A549 (cell line): ENCODE measurements around the gene OLAH. TPM values are rescaled to one million over a fixed set of nuclear protein-coding genes. Genes with fewer than 3 reads are reported as not detected.

Experiments
- ATAC-seq, 2 experiments: fragments of 200-7000 bp in 1 of 2; fragments of >200 bp in 1 of 2; cut with Nextera tagmentation in 1 of 2; cut with Tn5 transposase in 1 of 2; 3 replicates each; pipeline versions ENCODE4 v1.8.0 to v1.9.1; 2018 to 2020; ENCODE audit warnings: mild to moderate bottlenecking in 1 of 2, moderate library complexity in 1 of 2
- CTCF ChIA-PET: fragments of 300-600 bp; sonication (Branson Sonifier 250); formaldehyde crosslinking; extraction: SDS; loops from one replicate; lab custom pipeline; 2021; ENCODE audit warnings: antibody characterized with exemption, inconsistent platforms; lab: Yijun Ruan, JAX
- POLR2A ChIA-PET: fragments of 350-600 bp; formaldehyde crosslinking; extraction: SDS; loops from one replicate; lab custom pipeline; 2021; ENCODE audit warnings: antibody characterized with exemption, inconsistent platforms; lab: Yijun Ruan, JAX
- DNase-seq, 2 experiments: peaks; one replicate each; pipeline versions ENCODE4 v3.0.0 to v3.0.0-alpha.2; 2011 to 2016; ENCODE audit warnings: low read depth in 1 of 2, low spot score in 1 of 2
- FAIRE-seq: peaks from 2 replicates; lab custom pipeline; 2011; peaks lifted over from hg19 to GRCh38; lab: Jason Lieb, UNC
- H3K27ac ChIP-seq, 2 experiments: fragments of >200 bp; sonication (Bioruptor Twin); formaldehyde crosslinking; 3 replicates each; pipeline ENCODE4 v1.5.1; 2016 to 2017
- H3K4me1 ChIP-seq: fragments of >200 bp; sonication (Bioruptor Twin); formaldehyde crosslinking; 3 replicates; pipeline ENCODE4 v1.6.1; 2016
- H3K4me2 ChIP-seq: fragments of >200 bp; sonication (Bioruptor Twin); formaldehyde crosslinking; 3 replicates; pipeline ENCODE4 v1.6.1; 2016
- H3K4me3 ChIP-seq: fragments of >200 bp; sonication (Bioruptor Twin); formaldehyde crosslinking; 3 replicates; pipeline ENCODE4 v1.5.1; 2016
- H3K9me3 ChIP-seq: fragments of >200 bp; sonication (Bioruptor Twin); formaldehyde crosslinking; 3 replicates; pipeline ENCODE4 v1.6.1; 2016
- CBX2 ChIP-seq: fragments of 200-600 bp; sonication (generic); IDR thresholded peaks from 2 replicates; pipeline ENCODE4 v1.6.1; 2016; ENCODE audit warnings: low read depth, mild to moderate bottlenecking, borderline replicate concordance
- CBX8 ChIP-seq: fragments of 200-600 bp; sonication (generic); IDR thresholded peaks from 2 replicates; pipeline ENCODE4 v1.6.1; 2016
- CEBPB ChIP-seq, 2 experiments: fragments of >200 bp in 1 of 2; sonication (Bioruptor Twin) in 1 of 2; formaldehyde crosslinking in 1 of 2; IDR thresholded peaks; 2 replicates each; pipeline ENCODE4 v1.6.1; 2012 to 2016
- FOSL2 ChIP-seq, 2 experiments: fragments of 450-650 bp in 1 of 2; fragments of >200 bp in 1 of 2; sonication (Bioruptor Twin) in 1 of 2; formaldehyde crosslinking; IDR thresholded peaks; 2 replicates each; pipeline versions ENCODE4 v1.5.0 to v1.6.1; 2016 to 2020; ENCODE audit warnings: mild to moderate bottlenecking in 1 of 2, moderate library complexity in 1 of 2
- HDAC2 ChIP-seq: fragments of 200-600 bp; sonication (generic); IDR thresholded peaks from 2 replicates; pipeline ENCODE4 v1.6.1; 2016
- HES2 ChIP-seq: fragments of >200 bp; sonication (Bioruptor Twin); formaldehyde crosslinking; IDR thresholded peaks from 2 replicates; pipeline ENCODE4 v1.6.1; 2016
- HOXB13 ChIP-seq: fragments of 250-450 bp; sonication (Bioruptor Pico); IDR thresholded peaks from 2 replicates; pipeline ENCODE4 v1.5.0; 2020; ENCODE audit warnings: low read depth, mild to moderate bottlenecking, moderate library complexity
- HOXB5 ChIP-seq: fragments of 250-450 bp; sonication (Bioruptor Pico); IDR thresholded peaks from 2 replicates; pipeline ENCODE4 v1.5.0; 2020; ENCODE audit warnings: mild to moderate bottlenecking, moderate library complexity
- MAX ChIP-seq: IDR thresholded peaks from 2 replicates; pipeline ENCODE4 v1.6.1; 2012
- POLR2A ChIP-seq: IDR thresholded peaks from 2 replicates; pipeline ENCODE4 v1.6.1; 2012; ENCODE audit warnings: mild to moderate bottlenecking, low read length
- RAD21 ChIP-seq, 2 experiments: fragments of >200 bp in 1 of 2; sonication (Bioruptor Twin) in 1 of 2; formaldehyde crosslinking in 1 of 2; IDR thresholded peaks in 1 of 2; conservative IDR thresholded peaks in 1 of 2; 2 replicates in 1 of 2; 3 replicates in 1 of 2; pipeline ENCODE4 v1.6.1; 2012 to 2018; ENCODE audit warnings: inconsistent platforms in 1 of 2
- REST ChIP-seq: fragments of 200-600 bp; sonication (generic); IDR thresholded peaks from 2 replicates; pipeline ENCODE4 v1.6.1; 2016; ENCODE audit warnings: antibody characterized with exemption, mild to moderate bottlenecking, moderate library complexity
- SMC3 ChIP-seq: fragments of >200 bp; sonication (Bioruptor Twin); formaldehyde crosslinking; IDR thresholded peaks from 3 replicates; pipeline ENCODE4 v1.6.1; 2018; ENCODE audit warnings: inconsistent platforms
- TP53 ChIP-seq: fragments of 250-450 bp; sonication (Bioruptor Pico); IDR thresholded peaks from 2 replicates; pipeline ENCODE4 v1.5.0; 2021; ENCODE audit warnings: mild to moderate bottlenecking, moderate library complexity
- ZFP36 ChIP-seq: fragments of 450-650 bp; IDR thresholded peaks from 2 replicates; pipeline ENCODE4 v1.6.1; 2014; ENCODE audit warnings: borderline replicate concordance; ENCODE audit not compliant: partially characterized antibody
- ZNF302 ChIP-seq: fragments of 250-450 bp; sonication (Bioruptor Pico); IDR thresholded peaks from 2 replicates; pipeline ENCODE4 v1.9.0; 2021; ENCODE audit warnings: inconsistent platforms, mild to moderate bottlenecking, moderate library complexity
- ZSCAN20 ChIP-seq: fragments of 250-450 bp; sonication (Bioruptor Pico); IDR thresholded peaks from 2 replicates; pipeline ENCODE4 v1.8.0; 2022; ENCODE audit warnings: mild to moderate bottlenecking, moderate library complexity
- WGBS: methylation state at CpG from one replicate; pipeline ENCODE4 v1.1.6; 2017; ENCODE audit errors: missing lambda C conversion rate; 5-methylcytosine and 5-hydroxymethylcytosine counted together
- polyA plus RNA-seq, 4 experiments: library from polyadenylated mRNA; depleted of rRNA in 3 of 4; stranded (reverse); fragments of >200 nt; fragmentation: RNase III in 1 of 4; extraction: RNeasy Plus Mini Kit Qiagen cat#74134 plus additional on column Dnase treatment in 1 of 4; gene quantifications; 2 replicates in 3 of 4; 3 replicates in 1 of 4; pipeline ENCODE4 v1.2.3, GENCODE V29; 2011 to 2017
- TF ChIP-seq, protein P1 (sequence below): fragments of >200 bp; sonication (Bioruptor Twin); formaldehyde crosslinking; IDR thresholded peaks from 3 replicates; pipeline ENCODE4 v1.6.1; 2016
- TF ChIP-seq, protein P2 (sequence below): IDR thresholded peaks from 2 replicates; pipeline ENCODE4 v1.6.1; 2012; ENCODE audit warnings: low read depth, borderline replicate concordance
- TF ChIP-seq, protein P3 (sequence below): fragments of 150-350 bp; IDR thresholded peaks from 2 replicates; pipeline ENCODE4 v1.6.1; 2014; ENCODE audit warnings: low read depth, mild to moderate bottlenecking, low read length
- TF ChIP-seq, protein P4 (sequence below): fragments of 250-450 bp; sonication (Bioruptor Pico); IDR thresholded peaks from 2 replicates; pipeline ENCODE4 v1.5.0; 2020; ENCODE audit warnings: low read depth, mild to moderate bottlenecking, moderate library complexity

The OLAH gene
- polyA plus RNA-seq, 2 of the 4 experiments (the other 2 are of a cell fraction) = 0.34 TPM; not detected in 1

DNA sequence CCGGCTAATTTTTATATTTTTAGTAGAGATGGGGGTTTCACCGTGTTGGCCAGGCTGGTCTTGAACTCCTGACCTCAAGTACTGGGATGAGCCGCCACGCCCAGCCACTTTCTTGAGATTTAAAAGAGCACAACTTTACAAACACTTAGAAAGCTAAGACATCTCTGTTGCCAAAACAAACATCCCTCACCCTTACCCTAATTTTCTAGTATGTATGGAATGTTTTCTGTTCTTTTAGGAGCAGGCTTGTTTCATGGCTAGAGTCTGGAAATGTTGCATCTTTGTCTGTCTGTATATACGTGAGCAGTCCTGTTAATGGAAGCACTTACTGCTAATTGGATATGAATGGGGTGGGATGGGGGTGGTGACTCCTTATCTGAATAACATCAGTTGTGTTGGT lies 2.9 kb downstream of the OLAH start:
- Histone ChIP-seq H3K4me1 (no peaks in the 10 kb centered on the region), H3K4me3 (no peak overlapping the region), H3K4me2 (no peak overlapping the region), H3K9me3 (no peaks in the 10 kb centered on the region), H3K27ac (no peak overlapping the region)
- no peak for FAIRE-seq
- POLR2A ChIA-PET = no interaction called here
- no peak for TF ChIP-seq FOSL2 (IDR thresholded peaks at IDR 0.05)
- TF ChIP-seq FOSL2 (CRISPR knock-in tag; IDR thresholded peaks at IDR 0.05) = no peak
- no peak for TF ChIP-seq SMC3
- TF ChIP-seq MAX = no peak
- TF ChIP-seq HOXB5 = no peak
- no peak for TF ChIP-seq HDAC2
- no peak for TF ChIP-seq CBX8
- TF ChIP-seq ZSCAN20 (CRISPR knock-in tag) = no peak
- TF ChIP-seq HES2 = no peak
- TF ChIP-seq, protein P1, sequence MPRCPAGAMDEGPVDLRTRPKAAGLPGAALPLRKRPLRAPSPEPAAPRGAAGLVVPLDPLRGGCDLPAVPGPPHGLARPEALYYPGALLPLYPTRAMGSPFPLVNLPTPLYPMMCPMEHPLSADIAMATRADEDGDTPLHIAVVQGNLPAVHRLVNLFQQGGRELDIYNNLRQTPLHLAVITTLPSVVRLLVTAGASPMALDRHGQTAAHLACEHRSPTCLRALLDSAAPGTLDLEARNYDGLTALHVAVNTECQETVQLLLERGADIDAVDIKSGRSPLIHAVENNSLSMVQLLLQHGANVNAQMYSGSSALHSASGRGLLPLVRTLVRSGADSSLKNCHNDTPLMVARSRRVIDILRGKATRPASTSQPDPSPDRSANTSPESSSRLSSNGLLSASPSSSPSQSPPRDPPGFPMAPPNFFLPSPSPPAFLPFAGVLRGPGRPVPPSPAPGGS = no peak
- TF ChIP-seq, protein P2, sequence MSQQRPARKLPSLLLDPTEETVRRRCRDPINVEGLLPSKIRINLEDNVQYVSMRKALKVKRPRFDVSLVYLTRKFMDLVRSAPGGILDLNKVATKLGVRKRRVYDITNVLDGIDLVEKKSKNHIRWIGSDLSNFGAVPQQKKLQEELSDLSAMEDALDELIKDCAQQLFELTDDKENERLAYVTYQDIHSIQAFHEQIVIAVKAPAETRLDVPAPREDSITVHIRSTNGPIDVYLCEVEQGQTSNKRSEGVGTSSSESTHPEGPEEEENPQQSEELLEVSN = no peak
- no peak for TF ChIP-seq ZNF302 (CRISPR knock-in tag)
- TF ChIP-seq, protein P3, sequence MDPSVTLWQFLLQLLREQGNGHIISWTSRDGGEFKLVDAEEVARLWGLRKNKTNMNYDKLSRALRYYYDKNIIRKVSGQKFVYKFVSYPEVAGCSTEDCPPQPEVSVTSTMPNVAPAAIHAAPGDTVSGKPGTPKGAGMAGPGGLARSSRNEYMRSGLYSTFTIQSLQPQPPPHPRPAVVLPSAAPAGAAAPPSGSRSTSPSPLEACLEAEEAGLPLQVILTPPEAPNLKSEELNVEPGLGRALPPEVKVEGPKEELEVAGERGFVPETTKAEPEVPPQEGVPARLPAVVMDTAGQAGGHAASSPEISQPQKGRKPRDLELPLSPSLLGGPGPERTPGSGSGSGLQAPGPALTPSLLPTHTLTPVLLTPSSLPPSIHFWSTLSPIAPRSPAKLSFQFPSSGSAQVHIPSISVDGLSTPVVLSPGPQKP = no peak
- TF ChIP-seq REST = no peak
- TF ChIP-seq ZFP36 = no peak
- TF ChIP-seq CBX2 = no peak
- TF ChIP-seq TP53 = no peak
- TF ChIP-seq, protein P4, sequence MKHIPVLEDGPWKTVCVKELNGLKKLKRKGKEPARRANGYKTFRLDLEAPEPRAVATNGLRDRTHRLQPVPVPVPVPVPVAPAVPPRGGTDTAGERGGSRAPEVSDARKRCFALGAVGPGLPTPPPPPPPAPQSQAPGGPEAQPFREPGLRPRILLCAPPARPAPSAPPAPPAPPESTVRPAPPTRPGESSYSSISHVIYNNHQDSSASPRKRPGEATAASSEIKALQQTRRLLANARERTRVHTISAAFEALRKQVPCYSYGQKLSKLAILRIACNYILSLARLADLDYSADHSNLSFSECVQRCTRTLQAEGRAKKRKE (CRISPR knock-in tag) = no peak
- no peak for TF ChIP-seq CEBPB (IDR thresholded peaks at IDR 0.05)
- no peak for DNase-seq
- 55% methylated on average over 5 of the region's 5 CpGs for WGBS
- no peak for ATAC-seq
- CTCF ChIA-PET = no interaction called here

DNA sequence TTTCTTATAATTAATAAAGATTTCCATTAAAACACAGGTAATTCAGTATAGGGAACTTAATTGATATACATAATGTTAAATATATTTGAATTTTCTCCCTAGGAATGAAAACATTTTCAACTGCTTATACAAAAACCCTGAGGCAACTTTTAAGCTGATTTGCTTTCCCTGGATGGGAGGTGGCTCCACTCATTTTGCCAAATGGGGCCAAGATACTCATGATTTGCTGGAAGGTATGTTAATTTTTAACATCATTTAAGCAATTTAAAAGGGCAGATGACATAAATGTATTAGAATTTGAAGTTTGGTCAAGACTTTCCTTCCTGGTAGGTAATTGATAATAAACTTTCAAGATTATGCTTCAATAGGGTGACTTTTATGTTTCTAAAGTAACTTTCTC lies 5.8 kb downstream of the OLAH start:
- no peak overlapping the region for H3K4me3 ChIP-seq
- ChIA-PET POLR2A (no interaction called here), CTCF (no interaction called here)
- TF ChIP-seq, protein P4 (CRISPR knock-in tag) = no peak
- TF ChIP-seq POLR2A = no peak
- TF ChIP-seq RAD21 (conservative IDR thresholded peaks at IDR 0.05 in 1 of 2, IDR thresholded peaks at IDR 0.05 in 1 of 2) = no peak
- no peak for TF ChIP-seq SMC3
- no peak for TF ChIP-seq HOXB13 (CRISPR knock-in tag)
- no peak overlapping the region for H3K4me2 ChIP-seq
- no peak for ATAC-seq
- FAIRE-seq = no peak
- H3K27ac ChIP-seq = no peak overlapping the region
- H3K9me3 ChIP-seq = no peaks in the 10 kb centered on the region
- no peak for DNase-seq
- H3K4me1 ChIP-seq = no peaks in the 10 kb centered on the region
